Midbrain (tissue), 1 donor: ENCODE results near the gene SNX13.

ENCODE experiments used
- DNase-seq: peaks from one replicate; lab custom pipeline; 2025; lab: John Stamatoyannopoulos, UW

Gene SNX13

DNA sequence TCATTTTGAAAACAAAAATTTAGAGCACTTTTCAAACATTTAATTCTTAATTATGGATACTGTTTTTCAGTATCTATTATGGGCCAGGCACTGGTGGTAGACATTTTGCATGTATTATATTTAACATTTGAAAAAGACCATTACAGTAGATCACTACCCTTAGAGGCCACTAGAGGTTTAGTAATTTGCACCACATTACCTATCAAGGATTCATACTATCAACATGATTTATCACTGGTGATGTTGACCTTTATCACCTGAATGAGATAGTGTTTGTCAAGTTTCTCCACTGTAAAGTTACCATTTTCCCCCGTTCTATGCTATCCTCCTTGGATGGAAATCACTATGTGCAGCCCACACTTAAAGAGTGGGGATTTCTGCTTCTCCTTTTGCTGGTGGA lies 4.4 kb upstream of the SNX13 start:
- DNase-seq, result no peak

DNA sequence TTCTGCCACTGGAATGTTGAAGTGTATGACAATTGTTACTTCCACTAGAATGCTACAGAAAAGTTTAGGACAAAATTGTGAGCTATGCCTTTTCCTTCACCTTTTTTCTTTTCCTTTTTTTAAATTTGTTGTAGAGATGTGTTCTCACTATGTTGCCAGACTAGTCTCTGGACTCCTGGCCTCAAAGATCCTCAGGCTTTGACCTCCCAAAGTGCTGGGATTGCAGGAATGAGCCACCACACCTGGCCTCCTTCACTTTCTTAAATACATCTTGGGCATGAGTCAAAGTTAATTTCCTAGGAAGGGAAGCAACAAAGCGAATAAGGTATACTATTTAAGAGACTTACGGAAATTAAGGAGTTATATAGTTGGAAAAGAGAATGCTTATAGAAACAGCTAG lies 2.7 kb upstream of the SNX13 start:
- no peak for DNase-seq

DNA sequence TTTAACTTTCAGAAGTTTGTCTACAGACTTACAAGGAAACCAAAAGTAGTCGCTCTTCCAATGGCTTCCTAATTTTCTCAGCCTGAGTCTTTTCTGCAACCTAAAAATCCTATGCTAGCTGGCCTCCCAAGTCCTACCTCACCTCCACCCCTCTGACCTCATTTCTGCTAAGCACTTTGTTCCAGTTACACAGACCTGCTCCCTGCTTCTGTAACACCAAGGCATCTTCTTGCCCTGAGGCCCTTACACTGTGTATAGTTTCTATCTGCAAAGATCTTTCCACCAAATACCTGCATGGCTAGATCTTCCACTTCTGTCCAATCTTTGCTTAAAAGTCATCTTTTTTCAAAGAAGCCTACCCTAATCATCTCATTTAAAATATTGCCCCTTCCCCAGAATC lies 1.9 kb upstream of the SNX13 start:
- DNase-seq, result no peak

DNA sequence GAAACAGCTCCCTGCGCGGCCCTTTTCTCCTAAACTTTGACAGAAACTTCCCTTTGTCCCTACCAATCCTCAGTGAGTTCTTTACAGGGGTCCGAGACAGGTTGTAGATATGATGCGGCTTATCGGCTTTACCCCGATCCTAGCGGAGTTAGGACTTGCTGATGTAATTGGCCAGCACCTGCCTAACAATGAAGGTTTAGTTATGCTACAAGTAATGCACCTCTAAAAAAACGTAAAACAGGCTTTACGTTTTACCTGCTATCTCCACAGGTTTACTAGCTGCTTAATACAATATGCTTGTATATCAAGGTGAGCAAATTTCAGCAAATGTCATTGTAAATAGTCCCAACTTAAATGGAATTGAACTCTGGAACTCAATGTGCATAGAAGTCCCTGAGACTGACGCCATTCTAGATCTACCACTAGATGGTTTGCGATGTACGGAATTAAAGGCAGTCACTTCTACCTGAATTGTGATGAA lies 697 bp upstream of the SNX13 start:
- DNase-seq, result peak; percentile 60

DNA sequence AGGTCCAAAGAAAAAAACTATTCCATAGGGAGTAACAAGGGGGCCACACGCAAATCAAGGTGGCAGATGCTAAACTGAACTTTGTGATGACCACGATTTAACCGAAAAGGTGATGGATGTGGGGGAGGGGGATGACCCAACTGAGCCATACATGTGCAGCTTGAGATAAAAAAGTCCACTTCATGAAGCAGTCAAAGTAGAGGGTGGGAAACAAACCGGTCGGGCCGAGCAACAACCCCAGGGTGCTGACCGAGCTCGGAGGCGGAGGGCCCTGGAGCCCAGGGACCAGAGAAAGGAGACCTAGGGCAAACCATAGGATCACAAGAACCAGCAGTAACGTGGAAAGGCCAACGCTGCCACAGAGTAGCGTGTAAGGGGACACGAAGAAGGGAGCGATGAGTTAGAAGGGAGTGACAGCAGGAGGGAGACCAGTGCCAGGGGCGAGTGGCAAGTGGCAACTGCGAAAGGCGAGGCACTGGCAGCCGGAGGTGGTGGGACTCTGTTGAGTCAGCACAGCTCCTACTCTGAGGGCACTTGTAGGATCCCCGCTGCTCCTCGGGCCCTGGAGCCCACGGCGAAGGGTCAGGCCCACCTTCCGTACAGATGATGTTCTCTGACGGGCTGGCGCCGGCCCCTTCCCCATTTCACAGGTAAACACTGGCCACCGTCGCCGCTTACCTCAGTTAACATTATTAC lies 540 bp downstream of the SNX13 start:
- peak; percentile 68 for DNase-seq

DNA sequence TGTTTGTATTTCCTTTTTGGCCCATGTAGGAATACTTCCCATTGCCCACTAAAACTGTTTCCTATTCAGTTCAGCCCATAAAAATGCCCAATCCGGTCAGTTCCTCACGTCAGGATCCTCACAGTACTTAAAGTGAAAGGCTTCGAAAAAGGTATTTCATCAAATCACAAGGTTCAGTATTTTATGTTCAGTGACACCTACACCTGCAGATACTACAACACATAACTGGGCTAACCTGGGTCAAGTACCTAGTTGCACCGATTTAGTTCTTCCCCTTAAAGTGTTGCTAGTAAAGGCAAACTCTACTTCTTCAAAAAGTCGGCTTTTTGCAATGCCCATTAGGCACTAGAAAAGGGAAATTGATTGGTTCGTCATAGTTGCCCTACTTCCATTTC lies 1.1 kb downstream of the SNX13 start:
- peak; percentile 15 for DNase-seq

DNA sequence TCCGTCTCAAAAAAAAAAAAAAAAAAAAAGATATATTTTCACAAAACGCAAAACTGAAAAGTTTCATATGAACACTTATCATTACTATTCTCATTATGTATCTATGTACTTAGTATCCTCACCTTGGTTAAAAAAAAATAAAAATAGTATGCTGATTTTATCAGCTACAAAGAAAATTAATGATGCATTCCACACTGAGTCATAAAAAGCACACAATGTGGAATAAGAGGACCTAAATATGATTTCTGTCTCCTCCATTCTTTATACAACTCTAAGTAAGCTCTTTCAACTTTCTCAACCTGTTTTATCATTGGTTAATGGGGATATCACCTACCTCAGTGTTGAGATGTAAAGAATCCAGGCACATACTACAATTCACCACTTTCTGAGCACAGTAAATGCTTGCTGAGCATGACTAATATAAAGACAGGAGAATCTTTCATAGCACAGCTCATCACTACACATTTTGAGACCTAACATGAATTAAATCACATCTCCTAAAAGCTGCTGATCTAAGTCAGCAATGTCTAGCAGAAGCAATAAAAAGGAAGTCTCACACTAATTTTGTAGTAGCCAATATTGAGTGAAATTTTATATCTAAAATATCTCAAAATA lies 2.7 kb downstream of the SNX13 start:
- DNase-seq, result no peak

DNA sequence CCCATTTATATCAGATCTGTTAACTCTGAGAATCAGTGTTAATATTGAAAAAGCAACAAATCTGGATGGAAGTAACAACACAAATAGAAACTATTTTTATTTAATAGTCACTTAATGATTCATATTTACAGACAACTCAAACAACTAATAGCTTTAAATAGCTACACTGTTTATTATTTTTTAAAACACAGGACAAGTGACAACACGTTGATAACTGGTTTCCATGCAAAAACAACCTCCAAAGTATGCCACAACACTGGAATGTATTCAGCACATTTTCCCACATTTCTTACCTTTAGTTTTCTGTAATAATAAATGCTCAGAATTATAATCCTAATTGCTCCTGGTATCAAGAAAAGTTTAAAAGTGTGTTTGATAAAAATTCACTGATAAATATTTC lies 4.0 kb downstream of the SNX13 start:
- DNase-seq, result no peak

DNA sequence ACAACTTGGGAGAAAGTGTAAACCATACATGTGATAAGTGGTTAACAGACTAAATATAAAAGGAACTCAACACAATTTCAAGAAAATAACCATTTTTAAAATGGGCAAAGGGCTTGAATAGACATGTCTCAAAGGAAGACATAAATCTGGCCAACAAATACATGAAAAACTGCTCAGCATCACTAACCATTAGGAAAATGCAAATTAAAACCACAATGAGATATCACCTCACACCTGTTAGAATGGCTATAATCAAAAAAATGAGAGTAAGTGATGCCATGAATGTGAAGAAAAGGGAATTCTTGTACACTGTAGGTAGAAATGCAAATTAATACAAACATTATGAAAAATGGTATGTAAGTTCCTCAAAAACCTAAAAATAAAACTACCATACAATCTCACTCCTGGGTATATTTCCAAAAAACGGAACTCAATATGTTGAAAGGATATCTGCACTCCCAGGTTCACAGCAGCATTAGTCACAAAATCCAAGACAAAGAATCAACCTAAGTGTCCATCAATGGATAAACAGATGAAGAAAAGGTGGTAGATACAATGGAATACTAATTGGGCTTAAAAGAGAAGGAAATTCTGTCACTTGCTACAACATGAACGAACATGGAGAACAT lies 5.6 kb downstream of the SNX13 start:
- no peak for DNase-seq

DNA sequence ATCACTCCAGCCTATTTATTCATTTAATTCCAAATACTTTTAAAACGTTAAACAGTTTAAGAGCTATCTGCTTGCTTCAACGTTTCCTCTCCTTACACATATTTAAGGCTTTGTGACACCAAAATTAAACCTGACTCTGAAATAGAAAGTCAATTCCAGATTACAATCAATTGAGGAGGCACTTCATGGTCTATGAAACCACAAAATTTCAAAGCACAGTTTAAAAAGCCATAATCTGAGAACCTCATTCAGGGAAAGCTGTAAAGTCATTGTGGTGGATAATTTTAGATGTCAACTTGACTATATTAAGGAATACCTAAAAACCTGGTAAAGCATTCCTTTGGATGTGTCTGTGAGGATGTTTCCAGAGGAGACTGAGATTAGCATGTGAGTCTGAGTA lies 6.2 kb downstream of the SNX13 start:
- no peak for DNase-seq

DNA sequence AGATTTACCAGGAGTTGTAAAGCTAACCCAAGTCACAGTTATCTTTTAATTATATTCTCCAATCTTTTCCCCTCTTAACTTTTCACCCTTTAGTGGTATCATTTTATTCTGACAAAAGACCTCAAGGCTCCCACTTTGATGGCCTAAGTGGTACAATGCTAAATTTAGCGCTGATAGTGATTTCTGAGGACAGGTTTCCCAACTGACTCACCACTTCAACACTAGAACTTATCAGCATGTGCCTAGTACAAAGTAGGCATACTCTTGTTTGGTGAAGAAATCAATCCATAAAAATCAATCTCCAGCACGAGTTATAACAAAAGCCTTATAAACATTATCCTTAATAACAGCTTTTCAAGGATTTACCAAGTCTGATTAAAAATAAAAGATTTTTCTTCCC lies 7.5 kb downstream of the SNX13 start:
- no peak for DNase-seq

DNA sequence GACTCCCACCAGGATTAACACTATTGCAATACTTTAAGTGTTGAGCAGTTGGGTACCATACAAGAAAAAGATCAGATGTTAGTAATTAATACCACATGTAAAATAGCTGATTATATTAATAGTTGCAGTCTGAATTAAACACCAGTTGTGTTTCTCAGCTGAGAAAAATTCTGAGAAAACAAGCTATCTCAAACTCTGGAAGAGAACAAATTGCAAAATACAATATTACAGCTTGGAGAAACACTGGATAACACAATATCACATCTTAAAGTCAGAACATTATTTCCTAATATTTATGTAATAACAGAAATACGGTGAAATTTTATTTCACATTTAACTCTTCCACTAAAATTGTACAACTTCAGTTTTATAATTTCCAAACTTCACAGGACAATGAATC lies 9.2 kb downstream of the SNX13 start:
- DNase-seq, result no peak

DNA sequence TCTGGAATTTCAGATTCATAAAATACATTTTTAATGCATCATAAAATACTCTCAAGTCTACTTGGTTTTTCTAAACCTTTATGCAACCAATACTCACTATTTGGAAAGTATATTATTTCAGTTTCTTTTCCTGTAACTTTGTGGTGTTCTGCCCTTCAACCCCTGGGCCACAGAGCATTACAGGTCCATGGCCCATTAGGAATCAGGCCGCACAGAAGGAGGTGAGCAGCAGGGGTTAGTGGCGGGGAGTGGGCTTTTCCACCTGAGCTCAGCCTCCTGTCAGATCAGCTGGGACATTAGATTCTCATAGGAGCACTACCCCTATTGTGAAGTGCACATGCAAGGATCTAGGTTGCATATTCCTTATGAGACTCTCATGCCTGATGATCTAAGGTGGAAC lies 9.7 kb downstream of the SNX13 start:
- DNase-seq, result no peak

DNA sequence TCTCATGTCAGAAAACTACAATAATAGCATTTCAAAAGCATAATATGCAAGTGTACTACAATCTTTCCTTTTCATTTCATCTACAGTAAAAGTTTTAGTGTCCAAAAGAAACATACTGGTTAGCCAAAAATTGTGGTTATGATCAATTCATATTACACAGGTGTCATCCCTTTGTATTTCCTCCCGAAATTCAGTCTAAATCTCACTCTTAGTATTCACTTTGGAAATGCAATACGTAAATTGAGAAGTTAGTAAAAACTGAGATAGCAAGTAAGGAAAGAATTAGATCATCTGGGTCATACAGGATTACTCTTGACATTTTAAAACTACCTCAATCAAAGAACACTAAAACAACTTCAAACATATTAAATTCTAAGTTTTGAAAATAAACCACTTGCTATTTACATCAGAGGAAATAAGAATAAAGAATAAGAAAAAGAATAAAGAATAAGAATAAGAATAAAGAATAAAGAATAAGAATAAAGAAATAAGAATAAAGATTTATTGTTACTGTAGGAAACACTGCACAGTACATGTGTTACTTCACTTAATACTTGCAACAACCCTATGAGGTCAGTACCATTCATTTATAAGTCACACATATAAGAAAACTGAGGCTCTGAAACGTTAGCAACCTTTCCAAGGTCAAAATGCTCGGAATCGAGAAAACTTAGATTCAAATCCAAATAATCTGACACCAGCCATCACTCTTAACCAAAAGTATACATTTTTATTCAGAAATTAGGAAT lies 10.5 kb downstream of the SNX13 start:
- DNase-seq, result no peak

DNA sequence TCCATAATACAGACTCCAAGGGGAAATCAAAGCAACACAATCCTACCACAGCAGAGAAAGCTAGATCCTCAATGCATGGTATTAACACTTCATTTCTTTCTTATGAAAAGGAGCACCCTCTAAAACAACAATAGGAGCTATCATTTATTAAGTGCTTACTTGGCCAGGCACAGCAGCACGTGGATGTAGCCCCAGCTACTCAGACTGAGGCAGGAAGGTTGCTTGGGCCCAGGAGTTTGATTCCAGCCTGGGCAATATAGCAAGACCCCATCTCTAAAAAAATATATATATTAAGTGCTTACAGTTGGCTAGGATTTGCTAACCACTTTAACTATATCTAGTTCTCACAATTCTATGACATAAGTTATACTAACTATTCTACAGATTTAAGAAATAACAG lies 12.2 kb downstream of the SNX13 start:
- DNase-seq, result no peak

DNA sequence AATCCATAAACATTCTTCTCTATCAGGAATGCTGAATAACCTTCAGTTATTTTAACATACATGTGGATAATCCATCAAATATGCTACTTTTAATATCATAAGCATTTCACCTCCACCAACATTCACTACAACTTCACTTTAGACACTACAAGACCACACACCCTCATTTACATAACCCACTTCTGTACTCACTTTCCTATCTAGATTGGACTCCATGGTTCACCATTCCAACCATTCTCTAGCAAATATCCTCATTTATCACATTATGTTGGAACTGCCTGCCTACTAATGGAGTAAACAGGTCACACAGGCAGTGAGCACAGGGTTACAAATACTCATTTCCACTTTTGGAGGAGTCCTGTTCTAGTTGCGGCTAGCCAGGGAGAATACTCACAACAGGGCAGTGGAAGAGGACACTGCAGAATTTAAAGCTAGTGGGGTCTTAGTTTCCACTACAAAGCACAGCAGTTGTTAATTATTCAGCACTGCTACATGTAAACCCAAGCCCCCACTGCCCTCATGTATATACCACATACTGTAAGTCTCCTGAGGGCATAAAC lies 18.4 kb downstream of the SNX13 start:
- DNase-seq, result no peak

DNA sequence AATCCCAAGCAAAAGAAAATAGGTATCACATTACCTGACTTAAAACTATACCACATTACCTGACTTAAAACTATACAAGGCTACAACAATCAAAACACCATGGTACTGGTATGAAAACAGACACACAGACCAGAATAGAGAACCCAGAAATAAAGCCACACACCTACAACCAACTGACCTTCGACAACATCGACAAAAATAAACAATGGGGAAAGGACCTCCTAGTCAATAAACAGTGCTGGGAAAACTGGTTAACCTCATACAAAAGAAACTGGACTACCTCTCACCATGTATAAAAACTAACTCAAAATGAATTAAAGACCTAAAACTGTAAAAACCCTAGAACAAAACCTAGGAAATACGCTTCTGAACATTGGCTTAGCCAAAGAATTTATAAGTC lies 22.5 kb downstream of the SNX13 start:
- DNase-seq, result no peak

DNA sequence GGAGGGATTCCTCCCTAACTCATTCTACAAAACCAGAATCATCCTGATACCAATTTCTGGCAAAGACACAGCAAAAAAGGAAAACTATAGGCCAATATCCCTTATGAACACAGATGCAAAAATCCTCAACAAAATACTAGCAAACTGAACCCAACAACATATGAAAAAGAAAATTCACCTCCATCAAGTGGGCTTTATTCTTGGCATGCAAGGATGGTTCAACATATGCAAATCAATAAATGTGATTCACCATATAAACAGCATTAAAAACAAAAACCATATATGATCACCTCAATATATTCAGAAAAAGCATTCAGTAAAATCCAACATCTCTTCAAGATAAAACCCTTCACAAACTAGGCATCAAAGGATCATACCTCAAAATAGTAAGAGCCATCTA lies 23.5 kb downstream of the SNX13 start:
- no peak for DNase-seq

DNA sequence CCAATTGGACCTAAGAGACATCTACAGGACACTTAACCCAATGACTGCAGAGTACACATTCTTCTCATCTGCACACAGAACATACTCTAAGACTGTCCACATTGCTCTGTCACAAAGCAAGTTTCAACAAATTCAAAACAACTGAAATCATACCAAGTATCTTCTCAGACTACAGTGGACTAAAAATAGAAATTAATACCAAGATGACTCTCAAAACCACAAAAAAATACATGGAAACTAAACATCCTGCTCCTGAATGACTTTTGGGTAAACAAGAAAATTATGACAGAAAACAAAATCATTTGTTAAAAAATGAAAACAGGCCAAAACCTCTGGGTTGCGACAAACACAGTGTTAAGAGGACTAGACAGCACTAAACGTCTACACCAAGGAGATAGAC lies 24.5 kb downstream of the SNX13 start:
- DNase-seq, result no peak

DNA sequence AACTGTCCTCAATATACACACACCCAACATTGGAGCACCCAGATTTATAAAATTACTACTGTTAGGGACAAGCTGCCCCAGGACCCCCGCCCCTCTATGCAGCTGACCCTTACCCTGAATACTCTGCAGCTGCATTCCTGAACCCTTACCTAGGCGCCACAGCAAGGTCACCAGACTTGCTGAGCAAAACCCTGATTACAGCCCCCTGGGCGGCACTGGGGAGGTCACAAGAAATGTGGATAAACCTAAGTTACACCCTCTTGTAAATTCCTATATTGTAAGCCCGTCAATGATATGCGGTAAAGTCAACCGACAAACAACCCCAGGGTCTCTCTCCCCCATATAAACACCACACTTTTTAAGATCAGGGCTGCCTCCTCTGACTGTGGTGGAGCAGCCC lies 25.1 kb downstream of the SNX13 start:
- no peak for DNase-seq

DNA sequence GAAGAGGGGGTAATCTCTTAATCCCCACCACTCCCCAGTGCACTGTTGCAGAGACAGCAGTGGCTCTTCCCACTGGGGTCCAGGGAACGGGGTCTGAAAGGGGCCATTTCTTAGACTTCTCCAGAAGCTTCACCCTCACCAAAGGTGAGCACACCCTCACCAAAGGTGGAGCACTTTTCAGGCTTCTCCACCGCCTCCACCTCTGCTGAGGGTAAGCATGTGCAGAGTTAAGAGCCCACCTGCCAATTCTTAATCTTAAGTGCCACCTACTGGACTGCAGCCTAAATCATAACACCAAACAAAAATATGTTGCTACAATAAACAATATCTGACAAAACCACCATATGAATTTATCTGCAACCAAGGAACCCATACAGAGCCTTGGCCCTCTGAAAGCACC lies 27.0 kb downstream of the SNX13 start:
- DNase-seq, result no peak

DNA sequence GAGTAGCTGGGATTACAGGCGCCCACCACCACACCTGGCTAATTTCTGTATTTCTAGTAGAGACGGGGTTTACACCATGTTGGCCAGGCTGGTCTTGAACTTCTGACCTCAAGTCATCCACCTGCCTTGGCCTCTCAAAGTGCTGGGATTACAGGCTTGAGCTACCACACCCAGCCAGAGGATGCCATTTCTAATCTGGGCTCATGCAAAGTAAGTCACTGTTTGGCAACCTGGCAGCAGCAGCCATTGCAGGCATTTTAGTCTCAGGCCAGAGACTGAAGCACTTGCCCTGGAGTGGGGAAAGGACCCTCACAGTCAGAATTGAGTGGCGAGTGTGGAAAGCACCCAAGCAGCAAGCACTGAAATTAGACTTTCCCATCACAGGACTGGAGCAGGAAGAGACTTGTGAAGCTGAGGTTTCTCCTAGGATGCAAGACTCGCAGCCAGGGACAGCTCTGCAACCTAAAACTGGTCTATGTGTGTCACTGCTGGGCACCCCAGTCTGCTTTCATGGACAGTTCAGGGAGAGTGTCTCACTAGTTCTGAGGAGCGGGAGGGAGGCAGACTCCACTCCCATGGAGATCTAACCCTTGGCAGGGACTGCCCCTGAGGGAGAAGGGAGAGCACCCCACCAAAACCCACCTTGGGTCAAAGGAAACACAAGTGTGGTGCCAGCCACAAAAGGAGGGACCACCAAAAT lies 27.6 kb downstream of the SNX13 start:
- no peak for DNase-seq
